ENCODE measurements around the gene SLC22A5.
"Not testable (repeated sequence)": the region's sequence is repeated elsewhere in the genome, so short reads cannot be mapped to it uniquely, and the experiment has no call there.

Gene SLC22A5

GRCh38 chr5:132434416-132435286, 65.1 kb downstream of the SLC22A5 start:
- DNase-seq (ENCODE audit: low spot score), result no peak
- in situ Hi-C loops (cut with MboI; ENCODE audit: low pct_unique_long_range_greater_than_20kb, low sequenced_read_pairs, unreplicated experiment), result no loop called here
- no peak for TF ChIP-seq CTCF (IDR thresholded peaks at IDR 0.05; ENCODE audit: extremely low read depth, insufficient read depth, missing control alignments)

GRCh38 chr5:132435447-132435846, 65.9 kb downstream of the SLC22A5 start:
- DNase-seq (ENCODE audit: low spot score), result no peak
- TF ChIP-seq CTCF (IDR thresholded peaks at IDR 0.05; ENCODE audit: extremely low read depth, insufficient read depth, missing control alignments), result no peak
- in situ Hi-C loops (cut with MboI; ENCODE audit: low pct_unique_long_range_greater_than_20kb, low sequenced_read_pairs, unreplicated experiment), result no loop called here

- TF ChIP-seq CTCF (IDR thresholded peaks at IDR 0.05; ENCODE audit: extremely low read depth, insufficient read depth, missing control alignments), result no peak
- DNase-seq (ENCODE audit: low spot score), result no peak
- in situ Hi-C loops (cut with MboI; ENCODE audit: low pct_unique_long_range_greater_than_20kb, low sequenced_read_pairs, unreplicated experiment), result no loop called here
Observed at GRCh38 chr5:132435886-132436285, 66.4 kb downstream of the SLC22A5 start.

- TF ChIP-seq CTCF (IDR thresholded peaks at IDR 0.05; ENCODE audit: extremely low read depth, insufficient read depth, missing control alignments), result no peak
- DNase-seq (ENCODE audit: low spot score), result no peak
- in situ Hi-C loops (cut with MboI; ENCODE audit: low pct_unique_long_range_greater_than_20kb, low sequenced_read_pairs, unreplicated experiment), result no loop called here
Observed at GRCh38 chr5:132436936-132437335, 67.4 kb downstream of the SLC22A5 start.

GRCh38 chr5:132437604-132438266, 68.2 kb downstream of the SLC22A5 start:
- TF ChIP-seq CTCF (IDR thresholded peaks at IDR 0.05; ENCODE audit: extremely low read depth, insufficient read depth, missing control alignments), result no peak
- in situ Hi-C loops (cut with MboI; ENCODE audit: low pct_unique_long_range_greater_than_20kb, low sequenced_read_pairs, unreplicated experiment), result no loop called here
- DNase-seq (ENCODE audit: low spot score), result peak; percentile 60

GRCh38 chr5:132438267-132438645, 68.7 kb downstream of the SLC22A5 start:
- in situ Hi-C loops (cut with MboI; ENCODE audit: low pct_unique_long_range_greater_than_20kb, low sequenced_read_pairs, unreplicated experiment); DNase-seq (ENCODE audit: low spot score): not testable (repeated sequence)

- DNase-seq (ENCODE audit: low spot score), result no peak
- no peak for TF ChIP-seq CTCF (IDR thresholded peaks at IDR 0.05; ENCODE audit: extremely low read depth, insufficient read depth, missing control alignments)
- in situ Hi-C loops (cut with MboI; ENCODE audit: low pct_unique_long_range_greater_than_20kb, low sequenced_read_pairs, unreplicated experiment), result no loop called here
Observed at GRCh38 chr5:132438917-132439316, 69.4 kb downstream of the SLC22A5 start.
